OCI-LY3 (cell line): ENCODE results near the gene UAP1.

Experiments
- H2AFZ ChIP-seq: fragments of 200-600, 300-600 bp; shearing (Covaris generic); 2 replicates; pipeline ENCODE4 v1.6.0; 2014; ENCODE audit warnings: antibody characterized with exemption, low read depth, low read length
- H3K27ac ChIP-seq: fragments of 200-600, 300-600 bp; sonication (generic); 2 replicates; pipeline ENCODE4 v1.5.1; 2014; ENCODE audit warnings: mild to moderate bottlenecking, low read length, moderate library complexity, mixed read lengths
- H3K27me3 ChIP-seq: fragments of 200-600, 300-600 bp; sonication (generic); 2 replicates; pipeline ENCODE4 v1.6.1; 2014; ENCODE audit warnings: low read depth, low read length, mixed read lengths
- H3K36me3 ChIP-seq: fragments of 200-600, 300-600 bp; sonication (generic); replicated peaks from 2 replicates; pipeline ENCODE3; 2014; ENCODE audit warnings: low read depth, low read length, mixed read lengths
- H3K4me1 ChIP-seq: fragments of 300-600, 200-600 bp; sonication (generic); 2 replicates; pipeline ENCODE4 v1.6.1; 2014; ENCODE audit warnings: low read length, mixed read lengths
- H3K4me2 ChIP-seq: fragments of 200-600, 300-600 bp; sonication (generic); 2 replicates; pipeline ENCODE4 v1.6.1; 2014; ENCODE audit warnings: low read length, mixed read lengths
- H3K4me3 ChIP-seq: fragments of 300-600, 200-600 bp; sonication (generic); 2 replicates; pipeline ENCODE4 v1.5.1; 2014; ENCODE audit warnings: antibody characterized with exemption, mild to moderate bottlenecking, low read length, moderate library complexity
- H3K79me2 ChIP-seq: fragments of 300-600, 200-600 bp; shearing (Covaris generic); 2 replicates; pipeline ENCODE4 v1.6.1; 2014; ENCODE audit warnings: mild to moderate bottlenecking, low read length, mixed read lengths
- H3K9ac ChIP-seq: fragments of 300-600, 200-600 bp; shearing (Covaris generic); 2 replicates; pipeline ENCODE4 v1.6.0; 2014; ENCODE audit warnings: mild to moderate bottlenecking, low read length, moderate library complexity
- H3K9me3 ChIP-seq: fragments of 200-600, 300-600 bp; shearing (Covaris generic); 2 replicates; pipeline ENCODE4 v1.6.1; 2014; ENCODE audit warnings: low read length, mixed read lengths; ENCODE audit not compliant: insufficient read depth
- H4K20me1 ChIP-seq: fragments of 200-600, 300-600 bp; sonication (generic); 2 replicates; pipeline ENCODE4 v1.6.1; 2016; ENCODE audit warnings: low read length, mixed read lengths; ENCODE audit not compliant: insufficient read depth
- CTCF ChIP-seq: fragments of 200-600, 300-600 bp; sonication (generic); IDR thresholded peaks from 2 replicates; pipeline ENCODE4 v1.5.1; 2014; ENCODE audit warnings: antibody characterized with exemption, low read length, low read depth
- EZH2phosphoT487 ChIP-seq: fragments of 200-600 bp; shearing (Covaris generic); IDR thresholded peaks from 2 replicates; pipeline ENCODE4 v1.6.1; 2018; ENCODE audit warnings: antibody characterized with exemption, mixed run types, low read depth

UAP1 gene

GRCh38 chr1:162631546-162632191, 70.1 kb downstream of the UAP1 start:
- no peaks in the 10 kb centered on the region for H4K20me1 ChIP-seq
- H3K27ac ChIP-seq: no peak overlapping the region
- peaks cover 2% of the 10 kb centered on the region; the same call in 1 of the 2 replicates for H3K4me1 ChIP-seq
- TF ChIP-seq EZH2phosphoT487: no peak
- no peak for TF ChIP-seq CTCF
- no peaks in the 10 kb centered on the region for H3K79me2 ChIP-seq
- H3K36me3 ChIP-seq: no peaks in the 10 kb centered on the region
- no peak overlapping the region for H3K4me2 ChIP-seq
- no peak overlapping the region for H3K9ac ChIP-seq
- no peak overlapping the region for H3K4me3 ChIP-seq
- no peaks in the 10 kb centered on the region for H3K9me3 ChIP-seq
- H2AFZ ChIP-seq: no peak overlapping the region
- no peaks in the 10 kb centered on the region for H3K27me3 ChIP-seq

- Histone ChIP-seq H3K4me1 (no peaks in the 10 kb centered on the region), H3K9me3 (no peaks in the 10 kb centered on the region), H3K4me3 (no peak within 1 kb of the TSS), H3K27me3 (no peaks in the 10 kb centered on the region), H2AFZ (no peak within 1 kb of the TSS), H4K20me1 (no peaks in the 10 kb centered on the region), H3K36me3 (no peaks in the 10 kb centered on the region), H3K27ac (no peak within 1 kb of the TSS), H3K79me2 (no peaks in the 10 kb centered on the region), H3K9ac (no peak within 1 kb of the TSS), H3K4me2 (no peak within 1 kb of the TSS)
- TF ChIP-seq EZH2phosphoT487 (no peak), CTCF (no peak)
Measured at GRCh38 chr1:162632217-162632666, 70.7 kb downstream of the UAP1 start, which contains the start of gene DDR2. TSS of gene DDR2 (plus strand) at chr1:162632464. CDS start at chr1:162719064, 86,600 bp downstream.

- H3K9ac ChIP-seq: no peak overlapping the region
- no peaks in the 10 kb centered on the region for H3K9me3 ChIP-seq
- TF ChIP-seq CTCF: no peak
- TF ChIP-seq EZH2phosphoT487: no peak
- H3K79me2 ChIP-seq: no peaks in the 10 kb centered on the region
- no peaks in the 10 kb centered on the region for H3K4me1 ChIP-seq
- no peaks in the 10 kb centered on the region for H4K20me1 ChIP-seq
- no peaks in the 10 kb centered on the region for H3K27me3 ChIP-seq
- no peak overlapping the region for H3K4me3 ChIP-seq
- no peak overlapping the region for H3K4me2 ChIP-seq
- no peak overlapping the region for H3K27ac ChIP-seq
- H3K36me3 ChIP-seq: no peaks in the 10 kb centered on the region
- H2AFZ ChIP-seq: no peak overlapping the region
Measured at GRCh38 chr1:162632698-162633080, 71.2 kb downstream of the UAP1 start.

- H3K9ac ChIP-seq: no peak overlapping the region
- H3K79me2 ChIP-seq: no peaks in the 10 kb centered on the region
- H3K4me2 ChIP-seq: no peak overlapping the region
- H3K27ac ChIP-seq: no peak overlapping the region
- no peak for TF ChIP-seq CTCF
- TF ChIP-seq EZH2phosphoT487: no peak
- H3K36me3 ChIP-seq: no peaks in the 10 kb centered on the region
- no peaks in the 10 kb centered on the region for H3K27me3 ChIP-seq
- H3K4me1 ChIP-seq: no peaks in the 10 kb centered on the region
- no peaks in the 10 kb centered on the region for H4K20me1 ChIP-seq
- H3K9me3 ChIP-seq: no peaks in the 10 kb centered on the region
- no peak overlapping the region for H3K4me3 ChIP-seq
- no peak overlapping the region for H2AFZ ChIP-seq
Measured at GRCh38 chr1:162633081-162633762, 71.7 kb downstream of the UAP1 start.
